Limb (tissue), 2 donors: ENCODE data around the gene RBMY1A1.
"Not testable (repeated sequence)": the region's sequence is repeated elsewhere in the genome, so short reads cannot be mapped to it uniquely, and the experiment has no call there.

Experiments used
- DNase-seq, 2 donors: peaks; one replicate each; pipeline ENCODE4 v3.0.0-alpha.2; 2016; ENCODE audit errors: extremely low spot score in 2 of 2

RBMY1A1 gene

GRCh38 chrY:21534579-21534978 lies at the start of gene RBMY1A1:
Gene RBMY1A1, plus strand, starts transcription at chrY:21534879. Its CDS starts 2,013 bp downstream, at chrY:21536892.
- DNase-seq: not testable (repeated sequence)

GRCh38 chrY:21511038-21511437 lies 23.6 kb upstream of the RBMY1A1 start, which contains the start of gene RBMY1B:
Gene RBMY1B, plus strand, starts transcription at chrY:21511338. Its CDS starts 2,013 bp downstream, at chrY:21513351.
- DNase-seq: not testable (repeated sequence)

- not testable (repeated sequence) for DNase-seq
Measured at GRCh38 chrY:21559316-21559984, 24.8 kb downstream of the RBMY1A1 start.

GRCh38 chrY:21585449-21585848 lies 50.8 kb downstream of the RBMY1A1 start:
- no peak for DNase-seq

- DNase-seq: not testable (repeated sequence)
Measured at GRCh38 chrY:21586454-21586853, 51.8 kb downstream of the RBMY1A1 start.

GRCh38 chrY:21592059-21592458 lies 57.4 kb downstream of the RBMY1A1 start:
- no peak for DNase-seq

GRCh38 chrY:21596287-21596686 lies 61.6 kb downstream of the RBMY1A1 start:
- DNase-seq: not testable (repeated sequence)
